ENCODE data around the gene SCNN1A.
"Not testable (repeated sequence)": the region's sequence is repeated elsewhere in the genome, so short reads cannot be mapped to it uniquely, and the experiment has no call there.

SCNN1A gene

GRCh38 chr12:6352193-6353173, 22.9 kb downstream of the SCNN1A start:
- H3K27me3 Mint-ChIP-seq (ENCODE audit: low read depth): peaks cover 13% of the 10 kb centered on the region
- no peaks in the 10 kb centered on the region for H3K36me3 Mint-ChIP-seq (ENCODE audit: low read depth)
- no peak overlapping the region for H3K4me3 Mint-ChIP-seq
- H3K27ac Mint-ChIP-seq: no peak overlapping the region
- H3K4me1 Mint-ChIP-seq (ENCODE audit: low read depth): peaks cover 9% of the 10 kb centered on the region
- no peaks in the 10 kb centered on the region for H3K9me3 Mint-ChIP-seq

DNA sequence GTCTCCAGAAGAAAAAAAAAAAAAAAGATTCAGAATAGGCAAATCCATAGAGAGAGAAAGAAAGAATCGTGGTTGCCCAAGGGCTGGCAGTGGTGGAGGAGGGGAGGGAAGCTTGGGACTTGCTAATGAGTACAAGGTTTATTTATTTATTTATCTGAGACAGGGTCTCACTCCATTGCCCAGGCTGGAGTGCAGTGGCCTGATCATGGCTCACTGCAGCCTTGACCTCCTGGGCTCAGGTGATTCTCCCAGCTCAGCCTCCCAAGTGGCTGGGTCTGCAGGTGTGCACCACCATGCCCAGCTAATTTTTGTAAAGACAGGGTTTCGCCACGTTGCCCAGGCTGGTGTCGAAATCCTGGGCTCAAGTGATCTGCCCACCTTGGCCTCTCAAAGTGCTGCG, 23.7 kb downstream of the SCNN1A start:
- Mint-ChIP-seq H3K27me3 (ENCODE audit: low read depth) (peaks cover 9% of the 10 kb centered on the region), H3K36me3 (ENCODE audit: low read depth) (peaks cover 2% of the 10 kb centered on the region), H3K9me3 (no peaks in the 10 kb centered on the region), H3K4me1 (ENCODE audit: low read depth) (peaks cover 17% of the 10 kb centered on the region), H3K4me3 (no peak overlapping the region), H3K27ac (no peak overlapping the region)

DNA sequence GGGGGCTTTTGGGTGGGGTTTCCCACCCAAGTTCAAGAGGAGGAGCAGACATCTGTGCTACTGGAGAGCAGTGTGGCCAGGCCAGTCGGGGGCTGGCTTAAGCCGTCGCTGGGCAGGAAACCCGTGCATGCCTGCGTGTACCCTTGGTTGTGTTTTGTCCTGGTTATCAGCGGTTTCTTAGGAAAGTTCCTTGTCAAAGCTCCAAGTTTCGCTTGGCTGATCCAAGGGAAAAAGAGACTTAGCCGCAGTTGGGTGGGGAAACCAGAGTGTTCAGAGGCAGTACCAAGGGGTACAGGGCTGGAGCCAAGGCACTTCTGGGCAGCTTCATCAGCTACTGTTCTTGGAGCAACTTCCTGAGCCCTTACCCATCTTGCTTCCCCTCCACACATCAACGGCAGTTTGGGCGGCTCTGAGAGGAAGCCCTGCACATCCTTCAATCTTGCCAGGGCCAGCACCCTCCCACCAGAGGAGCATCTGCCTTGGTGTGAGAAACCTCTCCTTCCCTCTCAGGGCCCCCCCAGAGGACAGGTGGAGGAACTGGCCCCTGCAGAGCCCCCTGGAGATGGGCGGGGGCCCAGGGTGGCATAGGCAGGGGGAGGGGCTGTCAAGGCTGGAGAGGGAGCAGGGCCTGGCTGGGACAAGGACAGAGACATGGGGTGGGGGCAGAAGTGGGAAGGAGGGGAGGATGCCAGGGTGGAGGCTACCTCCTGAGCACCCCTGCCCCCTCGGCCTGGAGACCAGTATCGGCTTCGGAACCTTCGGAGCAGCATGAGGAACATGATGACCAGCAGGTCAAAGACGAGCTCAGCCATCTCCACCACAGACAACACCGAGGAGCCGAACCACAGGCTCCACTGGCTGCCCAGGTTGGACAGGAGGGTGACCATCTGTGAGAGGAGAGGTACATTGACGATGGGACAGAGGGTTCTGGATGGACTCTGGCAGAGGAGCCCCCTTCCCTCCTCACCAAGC, 27.7 kb downstream of the SCNN1A start:
- no peak overlapping the region for H3K4me3 Mint-ChIP-seq
- peaks cover 36% of the 10 kb centered on the region for H3K4me1 Mint-ChIP-seq (ENCODE audit: low read depth)
- H3K36me3 Mint-ChIP-seq (ENCODE audit: low read depth): peaks cover 2% of the 10 kb centered on the region
- no peaks in the 10 kb centered on the region for H3K9me3 Mint-ChIP-seq
- H3K27ac Mint-ChIP-seq: no peak overlapping the region
- H3K27me3 Mint-ChIP-seq (ENCODE audit: low read depth): no peaks in the 10 kb centered on the region

GRCh38 chr12:6346942-6347341, 28.4 kb downstream of the SCNN1A start:
- peaks cover 2% of the 10 kb centered on the region for H3K36me3 Mint-ChIP-seq (ENCODE audit: low read depth)
- no peaks in the 10 kb centered on the region for H3K27me3 Mint-ChIP-seq (ENCODE audit: low read depth)
- H3K4me3 Mint-ChIP-seq: peak overlapping the region; percentile 36
- no peaks in the 10 kb centered on the region for H3K9me3 Mint-ChIP-seq
- peak overlapping the region; percentile 1 for H3K27ac Mint-ChIP-seq
- peaks cover 43% of the 10 kb centered on the region for H3K4me1 Mint-ChIP-seq (ENCODE audit: low read depth)

GRCh38 chr12:6346235-6346832, 29.0 kb downstream of the SCNN1A start:
- Mint-ChIP-seq H3K4me1 (ENCODE audit: low read depth) (peaks cover 46% of the 10 kb centered on the region), H3K27ac (no peak overlapping the region), H3K9me3 (no peaks in the 10 kb centered on the region), H3K36me3 (ENCODE audit: low read depth) (peaks cover 3% of the 10 kb centered on the region), H3K4me3 (peak overlapping the region; percentile 5), H3K27me3 (ENCODE audit: low read depth) (no peaks in the 10 kb centered on the region)

DNA sequence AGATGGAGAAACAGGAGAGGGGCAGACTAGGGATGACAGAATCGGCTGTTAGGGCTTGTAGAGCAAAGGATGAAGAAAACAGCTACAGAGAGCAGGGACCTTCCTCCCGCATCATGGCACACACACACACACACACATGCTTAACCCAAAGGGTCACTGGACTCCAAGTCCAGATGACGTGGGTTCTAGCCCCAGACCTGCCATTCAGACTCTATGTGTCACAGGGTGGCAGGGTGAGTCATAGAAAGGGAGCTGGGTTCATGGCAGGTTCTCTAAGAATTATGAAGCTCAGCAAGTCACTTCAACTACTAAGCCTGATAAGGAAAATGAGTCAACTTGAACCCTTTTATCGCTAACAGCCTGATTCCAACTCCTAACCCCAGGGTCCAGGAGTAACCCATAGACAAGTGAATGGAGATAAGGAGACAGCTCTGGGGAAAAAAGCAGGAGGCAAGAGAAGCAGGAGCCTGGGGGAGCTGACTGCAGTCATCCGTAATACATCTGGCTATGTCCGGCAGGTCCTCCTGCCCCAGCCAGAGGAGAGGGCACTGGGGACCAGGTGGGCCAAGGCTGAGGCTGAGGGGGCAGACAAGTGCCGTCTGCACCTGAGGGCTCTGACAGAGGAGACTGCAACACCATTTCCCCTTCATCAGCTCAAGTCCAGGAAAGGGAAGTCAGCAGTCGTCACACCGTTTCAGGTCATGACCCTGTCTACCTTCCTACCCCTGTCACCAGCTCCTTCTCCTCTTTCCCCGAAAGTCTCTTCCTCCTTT, 29.9 kb downstream of the SCNN1A start:
- Mint-ChIP-seq H3K27me3 (ENCODE audit: low read depth) (no peaks in the 10 kb centered on the region), H3K36me3 (ENCODE audit: low read depth) (peaks cover 4% of the 10 kb centered on the region), H3K9me3 (no peaks in the 10 kb centered on the region), H3K4me1 (ENCODE audit: low read depth) (peaks cover 46% of the 10 kb centered on the region), H3K4me3 (peak overlapping the region; percentile 21), H3K27ac (peak overlapping the region; percentile 75)

DNA sequence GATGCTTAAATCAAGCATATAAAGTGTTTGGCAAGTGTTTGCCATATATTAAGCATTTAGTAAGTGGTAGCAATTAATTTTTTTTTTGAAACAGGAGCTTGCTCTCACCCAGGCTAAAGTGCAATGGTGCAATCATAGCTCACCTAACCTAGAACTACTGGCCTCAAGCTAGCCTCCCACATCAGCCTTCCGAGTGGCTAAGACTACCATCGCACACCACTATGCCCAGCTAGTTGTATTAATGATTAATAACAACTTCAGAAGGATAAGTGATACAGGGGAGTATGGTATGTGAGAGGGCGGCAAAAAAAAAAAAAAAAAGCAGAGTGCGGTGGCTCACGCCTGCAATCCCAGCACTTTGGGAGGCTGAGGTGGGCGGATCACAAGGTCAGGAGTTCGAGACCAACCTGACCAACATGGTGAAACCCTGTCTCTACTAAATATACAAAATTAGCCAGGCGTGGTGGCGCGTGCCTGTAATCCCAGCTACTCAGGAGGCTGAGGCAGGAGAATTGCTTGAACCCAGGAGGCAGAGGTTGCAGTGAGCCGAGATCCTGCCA, 31.2 kb downstream of the SCNN1A start:
- H3K27me3 Mint-ChIP-seq (ENCODE audit: low read depth); H3K36me3 Mint-ChIP-seq (ENCODE audit: low read depth); H3K9me3 Mint-ChIP-seq; H3K27ac Mint-ChIP-seq; H3K4me3 Mint-ChIP-seq: not testable (repeated sequence)
- H3K4me1 Mint-ChIP-seq (ENCODE audit: low read depth): peaks cover 46% of the 10 kb centered on the region

DNA sequence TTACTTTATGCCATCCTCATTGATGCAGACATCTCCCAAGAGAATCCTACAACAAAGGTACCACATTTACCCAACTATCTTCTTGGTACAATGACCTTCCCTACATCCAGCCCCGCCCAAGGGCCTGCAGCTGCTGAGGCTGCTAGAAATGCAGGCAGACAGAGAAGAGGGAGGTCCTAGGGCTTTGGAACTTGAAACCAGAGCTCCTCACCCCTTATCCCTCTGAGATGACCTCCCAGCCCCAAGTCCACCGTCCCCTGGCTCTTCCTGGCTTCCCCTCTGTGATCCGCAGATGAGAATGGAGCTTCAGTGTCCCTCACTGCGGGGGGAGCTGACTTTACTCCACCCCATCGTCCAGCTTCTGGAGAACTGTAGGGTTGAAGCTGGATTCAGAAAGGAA, 31.8 kb downstream of the SCNN1A start:
- H3K4me1 Mint-ChIP-seq (ENCODE audit: low read depth): peaks cover 44% of the 10 kb centered on the region
- H3K4me3 Mint-ChIP-seq: no peak overlapping the region
- H3K36me3 Mint-ChIP-seq (ENCODE audit: low read depth): peaks cover 4% of the 10 kb centered on the region
- H3K9me3 Mint-ChIP-seq: no peaks in the 10 kb centered on the region
- H3K27me3 Mint-ChIP-seq (ENCODE audit: low read depth): no peaks in the 10 kb centered on the region
- peak overlapping the region; percentile 16 for H3K27ac Mint-ChIP-seq

GRCh38 chr12:6342140-6342889, 33.0 kb downstream of the SCNN1A start:
- Mint-ChIP-seq H3K4me3 (no peak overlapping the region), H3K4me1 (ENCODE audit: low read depth) (peaks cover 40% of the 10 kb centered on the region), H3K36me3 (ENCODE audit: low read depth) (peaks cover 5% of the 10 kb centered on the region), H3K9me3 (no peaks in the 10 kb centered on the region), H3K27me3 (ENCODE audit: low read depth) (no peaks in the 10 kb centered on the region), H3K27ac (peak overlapping the region; percentile 85)

DNA sequence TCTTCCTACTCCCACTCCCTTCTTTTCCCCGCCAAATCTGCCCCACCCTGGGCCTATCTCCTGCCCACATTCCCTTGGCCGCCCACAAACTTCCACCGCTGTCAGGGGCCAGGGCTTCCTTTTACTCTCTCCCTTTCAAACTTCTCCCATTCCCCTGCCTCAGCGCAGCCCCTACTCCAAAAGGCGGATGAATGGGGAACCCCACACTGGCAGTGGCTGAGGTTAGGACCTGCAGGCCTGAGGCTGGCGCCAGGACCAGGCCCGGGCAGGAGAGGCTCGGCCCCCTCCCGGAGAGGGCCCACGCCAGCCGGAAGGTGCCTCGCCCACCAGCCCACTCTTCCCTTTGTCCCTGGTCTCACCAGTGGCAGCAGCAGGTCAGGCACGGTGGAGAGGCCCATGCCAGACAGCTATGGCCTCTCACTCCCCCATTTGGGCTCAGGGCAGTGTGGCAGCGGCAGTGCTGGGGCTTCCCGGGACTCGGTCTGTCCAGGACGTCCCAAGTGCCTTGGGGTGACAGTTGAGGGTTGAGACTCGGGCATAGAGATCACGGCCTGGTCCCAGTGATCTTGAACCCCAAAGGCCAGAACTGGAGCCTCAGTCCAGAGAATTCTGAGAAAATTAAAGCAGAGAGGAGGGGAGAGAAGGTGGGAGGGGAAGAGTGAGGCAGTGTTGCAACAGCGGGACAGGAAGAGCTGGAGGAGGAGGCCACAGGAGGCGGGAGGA, 33.8 kb downstream of the SCNN1A start, which contains the start of gene TNFRSF1A:
Gene TNFRSF1A (minus strand): TSS at position 660 of the 723 bp plus-strand sequence. CDS start 262 bp downstream, at position 398.
- Mint-ChIP-seq H3K4me3 (no peak within 1 kb of the TSS), H3K4me1 (ENCODE audit: low read depth) (peaks cover 36% of the 10 kb centered on the region), H3K36me3 (ENCODE audit: low read depth) (peaks cover 4% of the 10 kb centered on the region), H3K9me3 (no peaks in the 10 kb centered on the region), H3K27ac (peak within 1 kb of the TSS; percentile 85), H3K27me3 (ENCODE audit: low read depth) (no peaks in the 10 kb centered on the region)

- no peaks in the 10 kb centered on the region for H3K9me3 Mint-ChIP-seq
- H3K27ac Mint-ChIP-seq: no peak overlapping the region
Observed at GRCh38 chr12:6340745-6341416, 34.5 kb downstream of the SCNN1A start.

GRCh38 chr12:6340032-6340638, 35.2 kb downstream of the SCNN1A start:
- Mint-ChIP-seq H3K9me3 (no peaks in the 10 kb centered on the region), H3K27me3 (ENCODE audit: low read depth) (no peaks in the 10 kb centered on the region), H3K27ac (no peak overlapping the region), H3K4me3 (no peak overlapping the region), H3K36me3 (ENCODE audit: low read depth) (peaks cover 6% of the 10 kb centered on the region), H3K4me1 (ENCODE audit: low read depth) (peaks cover 36% of the 10 kb centered on the region)

More at GRCh38 chr12:6340745-6341416, 34.5 kb downstream of the SCNN1A start:
- no peaks in the 10 kb centered on the region for H3K27me3 Mint-ChIP-seq (ENCODE audit: low read depth)
- no peak overlapping the region for H3K4me3 Mint-ChIP-seq
- peaks cover 4% of the 10 kb centered on the region for H3K36me3 Mint-ChIP-seq (ENCODE audit: low read depth)
- H3K4me1 Mint-ChIP-seq (ENCODE audit: low read depth): peaks cover 36% of the 10 kb centered on the region
